ENCODE measurements around the gene UTS2B.

UTS2B gene

GRCh38 chr3:191353022-191353777 lies 22.9 kb upstream of the UTS2B start:
- Histone ChIP-seq H3K4me3 (no peak overlapping the region), H4K20me1 (peaks cover 90% of the 10 kb centered on the region), H3K9ac (no peak overlapping the region), H3K36me3 (peaks cover 16% of the 10 kb centered on the region), H3K4me2 (no peak overlapping the region), H3K27me3 (no peaks in the 10 kb centered on the region), H3K9me3 (no peaks in the 10 kb centered on the region), H3K27ac (no peak overlapping the region), H3K4me1 (0 out of 2 replicates have a peak, but pooled peaks cover 1% of the 10 kb centered on the region)
- TF ChIP-seq Cebpa-rat (IDR thresholded peaks at IDR 0.05): no peak

- H3K9me3 ChIP-seq: no peaks in the 10 kb centered on the region
- H3K27ac ChIP-seq: no peak overlapping the region
- H3K36me3 ChIP-seq: peaks cover 4% of the 10 kb centered on the region
- no peak overlapping the region for H3K4me3 ChIP-seq
- H3K9ac ChIP-seq: no peak overlapping the region
- TF ChIP-seq Cebpa-rat (IDR thresholded peaks at IDR 0.05): no peak
- H3K4me1 ChIP-seq: no peaks in the 10 kb centered on the region
- H4K20me1 ChIP-seq: peaks cover 92% of the 10 kb centered on the region
- H3K4me2 ChIP-seq: no peak overlapping the region
- H3K27me3 ChIP-seq: no peaks in the 10 kb centered on the region
Observed at GRCh38 chr3:191352014-191352413, 21.7 kb upstream of the UTS2B start.

DNA sequence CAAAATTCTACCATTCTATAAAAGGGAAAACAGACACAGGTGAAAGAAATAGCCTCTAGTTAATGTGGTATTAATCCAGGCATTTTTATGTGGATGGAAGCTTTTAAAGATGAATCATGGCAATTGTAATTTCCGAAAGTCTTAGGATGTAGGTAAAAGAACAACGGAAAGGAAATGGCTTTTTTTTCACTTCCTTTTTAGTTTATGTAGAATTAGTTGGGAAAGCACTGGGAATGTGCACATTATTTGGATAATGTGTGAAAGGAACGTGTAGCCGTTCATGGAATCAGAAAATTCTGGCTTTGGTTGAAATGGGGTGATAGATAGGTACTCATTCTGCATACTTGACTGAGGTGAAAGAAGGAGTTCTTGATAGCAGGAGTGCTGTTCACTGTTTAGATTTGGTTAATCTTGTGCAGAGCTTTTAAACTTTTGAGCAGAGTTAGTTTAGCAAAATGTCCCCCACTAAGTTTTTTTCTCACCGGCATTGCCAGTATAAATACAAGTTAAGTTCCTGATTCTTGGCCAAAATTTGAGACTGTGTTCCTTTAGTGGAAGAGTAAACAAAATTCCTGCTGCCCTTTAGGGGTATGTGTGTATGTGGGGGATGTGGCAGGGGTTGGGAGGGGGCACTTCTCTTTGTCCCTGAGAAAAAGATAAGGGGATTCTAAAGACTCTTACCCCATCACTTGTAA lies 20.2 kb upstream of the UTS2B start:
- Histone ChIP-seq H3K9ac (no peak overlapping the region), H3K9me3 (no peaks in the 10 kb centered on the region), H3K36me3 (no peaks in the 10 kb centered on the region), H3K4me2 (no peak overlapping the region), H4K20me1 (peaks cover 85% of the 10 kb centered on the region), H3K27me3 (no peaks in the 10 kb centered on the region), H3K4me1 (no peaks in the 10 kb centered on the region), H3K27ac (no peak overlapping the region), H3K4me3 (no peak overlapping the region)
- TF ChIP-seq Cebpa-rat (IDR thresholded peaks at IDR 0.05): no peak

DNA sequence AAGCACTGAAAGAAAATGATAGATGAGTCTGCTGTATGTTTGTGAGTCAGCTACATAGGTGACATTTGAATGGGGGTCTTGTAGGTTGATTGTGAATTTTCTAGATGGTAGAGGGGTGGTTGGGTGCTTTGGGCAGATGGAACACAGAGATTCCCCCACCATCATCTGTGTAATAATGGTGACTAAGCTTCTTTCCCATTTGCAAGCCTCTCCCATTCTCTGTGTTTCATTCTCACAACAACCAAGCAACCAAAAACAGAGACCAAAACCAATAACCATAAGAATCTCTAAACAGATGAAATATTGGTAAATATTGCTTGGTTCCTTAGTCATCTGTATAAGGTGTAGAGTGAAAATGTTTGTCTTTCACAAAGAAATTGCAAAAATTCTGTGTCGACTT lies 17.8 kb upstream of the UTS2B start:
- peaks cover 83% of the 10 kb centered on the region for H4K20me1 ChIP-seq
- no peak overlapping the region for H3K4me3 ChIP-seq
- H3K9me3 ChIP-seq: no peaks in the 10 kb centered on the region
- H3K36me3 ChIP-seq: no peaks in the 10 kb centered on the region
- no peak overlapping the region for H3K9ac ChIP-seq
- no peak overlapping the region for H3K4me2 ChIP-seq
- H3K4me1 ChIP-seq: no peaks in the 10 kb centered on the region
- no peak for TF ChIP-seq Cebpa-rat (IDR thresholded peaks at IDR 0.05)
- H3K27ac ChIP-seq: no peak overlapping the region
- no peaks in the 10 kb centered on the region for H3K27me3 ChIP-seq

DNA sequence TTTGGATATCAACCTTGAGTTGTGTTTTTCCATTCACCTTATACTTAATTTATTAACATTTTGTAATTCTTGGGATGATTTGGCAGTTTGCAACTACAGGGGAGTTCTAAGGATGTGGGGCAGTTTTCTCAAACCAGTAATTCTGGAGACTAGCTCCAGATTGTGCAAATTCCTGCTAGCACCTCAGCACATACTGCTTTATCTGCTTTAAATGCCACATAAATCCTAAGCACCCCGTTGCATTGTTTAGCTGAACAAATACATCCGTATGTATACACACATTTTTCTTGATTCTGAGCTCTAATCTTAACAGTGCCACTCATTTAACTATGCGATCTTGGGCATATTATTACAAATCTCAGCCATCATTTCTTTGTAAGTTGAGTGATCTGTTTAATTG lies 16.9 kb upstream of the UTS2B start:
- no peak overlapping the region for H3K27ac ChIP-seq
- no peaks in the 10 kb centered on the region for H3K36me3 ChIP-seq
- H3K9ac ChIP-seq: no peak overlapping the region
- H3K9me3 ChIP-seq: no peaks in the 10 kb centered on the region
- no peak overlapping the region for H3K4me2 ChIP-seq
- H3K4me3 ChIP-seq: no peak overlapping the region
- H3K27me3 ChIP-seq: no peaks in the 10 kb centered on the region
- H4K20me1 ChIP-seq: peaks cover 83% of the 10 kb centered on the region
- no peak for TF ChIP-seq Cebpa-rat (IDR thresholded peaks at IDR 0.05)
- H3K4me1 ChIP-seq: no peaks in the 10 kb centered on the region

- no peaks in the 10 kb centered on the region for H3K27me3 ChIP-seq
- H3K9ac ChIP-seq: no peak overlapping the region
- H4K20me1 ChIP-seq: peaks cover 84% of the 10 kb centered on the region
- no peak overlapping the region for H3K4me3 ChIP-seq
- no peaks in the 10 kb centered on the region for H3K4me1 ChIP-seq
- no peak for TF ChIP-seq Cebpa-rat (IDR thresholded peaks at IDR 0.05)
- H3K9me3 ChIP-seq: no peaks in the 10 kb centered on the region
- H3K36me3 ChIP-seq: no peaks in the 10 kb centered on the region
- H3K27ac ChIP-seq: no peak overlapping the region
- H3K4me2 ChIP-seq: no peak overlapping the region
Observed at GRCh38 chr3:191345334-191345733, 15.0 kb upstream of the UTS2B start.

GRCh38 chr3:191343913-191344312 lies 13.6 kb upstream of the UTS2B start:
- no peak overlapping the region for H3K27ac ChIP-seq
- no peaks in the 10 kb centered on the region for H3K4me1 ChIP-seq
- no peak overlapping the region for H3K4me3 ChIP-seq
- H3K36me3 ChIP-seq: no peaks in the 10 kb centered on the region
- no peaks in the 10 kb centered on the region for H3K27me3 ChIP-seq
- H4K20me1 ChIP-seq: peaks cover 85% of the 10 kb centered on the region
- TF ChIP-seq Cebpa-rat (IDR thresholded peaks at IDR 0.05): no peak
- H3K9ac ChIP-seq: no peak overlapping the region
- no peaks in the 10 kb centered on the region for H3K9me3 ChIP-seq
- H3K4me2 ChIP-seq: no peak overlapping the region

GRCh38 chr3:191343115-191343514 lies 12.8 kb upstream of the UTS2B start:
- no peak for TF ChIP-seq Cebpa-rat (IDR thresholded peaks at IDR 0.05)
- H3K4me2 ChIP-seq: no peak overlapping the region

GRCh38 chr3:191342411-191342810 lies 12.1 kb upstream of the UTS2B start:
- no peak for TF ChIP-seq Cebpa-rat (IDR thresholded peaks at IDR 0.05)
- no peak overlapping the region for H3K27ac ChIP-seq
- H3K27me3 ChIP-seq: no peaks in the 10 kb centered on the region
- H3K9ac ChIP-seq: no peak overlapping the region
- no peaks in the 10 kb centered on the region for H3K9me3 ChIP-seq
- no peak overlapping the region for H3K4me3 ChIP-seq
- H3K36me3 ChIP-seq: no peaks in the 10 kb centered on the region
- no peak overlapping the region for H3K4me2 ChIP-seq
- H3K4me1 ChIP-seq: no peaks in the 10 kb centered on the region
- peaks cover 85% of the 10 kb centered on the region for H4K20me1 ChIP-seq

More at GRCh38 chr3:191343115-191343514, 12.8 kb upstream of the UTS2B start:
- H3K27me3 ChIP-seq: no peaks in the 10 kb centered on the region
- H3K9me3 ChIP-seq: no peaks in the 10 kb centered on the region
- H4K20me1 ChIP-seq: peaks cover 85% of the 10 kb centered on the region
- H3K9ac ChIP-seq: no peak overlapping the region
- H3K36me3 ChIP-seq: no peaks in the 10 kb centered on the region
- no peaks in the 10 kb centered on the region for H3K4me1 ChIP-seq
- no peak overlapping the region for H3K27ac ChIP-seq
- H3K4me3 ChIP-seq: no peak overlapping the region

GRCh38 chr3:191342006-191342405 lies 11.7 kb upstream of the UTS2B start:
- Histone ChIP-seq H3K36me3 (no peaks in the 10 kb centered on the region), H3K27me3 (no peaks in the 10 kb centered on the region), H4K20me1 (peaks cover 85% of the 10 kb centered on the region), H3K9me3 (no peaks in the 10 kb centered on the region), H3K9ac (no peak overlapping the region), H3K4me2 (no peak overlapping the region), H3K27ac (no peak overlapping the region), H3K4me3 (no peak overlapping the region), H3K4me1 (no peaks in the 10 kb centered on the region)
- TF ChIP-seq Cebpa-rat (IDR thresholded peaks at IDR 0.05): no peak
